Esophagus squamous epithelium (tissue), 4 donors: ENCODE results near the gene RPL5.

Experiments
- CTCF ChIP-seq, 6 experiments: fragments of 450-650 bp in 4 of 6; fragments of 200-600 bp in 2 of 6; sonication (generic) in 2 of 6; IDR thresholded peaks; one replicate each; pipeline ENCODE4 v1.5.1; 2016 to 2019; ENCODE audit warnings: antibody characterized with exemption in 6 of 6, mild to moderate bottlenecking in 4 of 6, moderate library complexity in 4 of 6
- POLR2A ChIP-seq, 4 donors: fragments of 450-650 bp; IDR thresholded peaks; one replicate each; pipeline ENCODE4 v1.6.1; 2017; ENCODE audit warnings: antibody characterized with exemption in 4 of 4, mild to moderate bottlenecking in 4 of 4, moderate library complexity in 3 of 4

DNA sequence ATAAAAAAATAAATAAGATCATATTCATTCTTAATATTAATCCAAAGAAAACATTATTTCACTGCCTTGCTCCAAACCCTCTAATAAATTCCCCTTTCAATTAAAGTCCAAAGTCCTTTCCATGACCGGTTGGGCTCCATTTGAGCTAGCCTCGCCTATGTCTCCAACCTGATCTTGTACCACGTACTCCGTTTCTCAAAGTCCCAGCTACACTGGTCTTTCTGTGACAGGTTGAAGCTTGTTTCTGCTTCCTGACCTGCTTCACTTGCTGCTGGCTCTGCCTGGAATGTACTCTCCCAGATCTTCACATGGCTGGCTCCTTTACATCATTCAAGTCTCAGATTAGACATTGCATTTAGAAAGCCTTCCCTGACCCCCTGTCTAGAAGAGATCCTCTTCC lies 16.4 kb downstream of the RPL5 start:
- TF ChIP-seq CTCF (IDR thresholded peaks at IDR 0.05) (no peak), POLR2A (IDR thresholded peaks at IDR 0.05) (no peak)
